IMR-90 (cell line): ENCODE results near the gene KRT6A. TPM values are rescaled to one million over a fixed set of nuclear protein-coding genes. Genes with fewer than 3 reads are reported as not detected.

ENCODE experiments used
- ATAC-seq: fragments of 200-7000 bp; cut with Tn5 transposase; 2 replicates; pipeline ENCODE4 v1.9.1; 2020; ENCODE audit warnings: low read depth, mild to moderate bottlenecking, moderate library complexity
- BruUV-seq: library from RNA; stranded (reverse); fragments of 400-500 nt; replicated peaks from 2 replicates; lab custom pipeline; 2021; lab: Mats Ljungman, UMichigan
- CTCF ChIA-PET: fragments of 300-600 bp; formaldehyde crosslinking; extraction: SDS; loops from one replicate; lab custom pipeline; 2021; ENCODE audit warnings: antibody characterized with exemption; lab: Yijun Ruan, JAX
- POLR2A ChIA-PET: fragments of 300-600 bp; sonication (Branson Sonifier 250); formaldehyde crosslinking; loops from one replicate; lab custom pipeline; 2022; ENCODE audit warnings: antibody characterized with exemption; ENCODE audit not compliant: unreplicated experiment; lab: Charles Lee
- DNase-seq: peaks from one replicate; pipeline ENCODE4 v3.0.0; 2013
- H2AFZ ChIP-seq: replicated peaks from 2 replicates; pipeline ENCODE3; 2013; ENCODE audit warnings: low read length, mild to moderate bottlenecking; ENCODE audit not compliant: poor library complexity
- H2AK5ac ChIP-seq: 2 replicates; pipeline ENCODE4 v1.6.1; 2013; ENCODE audit warnings: low read depth, low read length, inconsistent platforms
- H2AK9ac ChIP-seq: replicated peaks from 2 replicates; pipeline ENCODE3; 2013; ENCODE audit warnings: mild to moderate bottlenecking, low read depth, low read length, moderate library complexity; ENCODE audit not compliant: poor library complexity
- H2BK120ac ChIP-seq: 2 replicates; pipeline ENCODE4 v1.6.1; 2013; ENCODE audit warnings: low read depth, low read length, inconsistent platforms
- H2BK15ac ChIP-seq: 3 replicates; pipeline ENCODE4 v1.6.1; 2013; ENCODE audit warnings: low read depth, low read length, inconsistent platforms
- H2BK20ac ChIP-seq: 2 replicates; pipeline ENCODE4 v1.6.1; 2013; ENCODE audit warnings: low read depth, mild to moderate bottlenecking, inconsistent platforms, low read length, moderate library complexity
- H2BK5ac ChIP-seq: 2 replicates; pipeline ENCODE4 v1.6.1; 2013; ENCODE audit warnings: mild to moderate bottlenecking, low read depth, low read length, inconsistent platforms; ENCODE audit not compliant: poor library complexity, severe bottlenecking
- H3K14ac ChIP-seq: replicated peaks from 2 replicates; pipeline ENCODE4 v1.6.1; 2013; ENCODE audit warnings: low read depth, low read length, inconsistent platforms
- H3K18ac ChIP-seq: 2 replicates; pipeline ENCODE4 v1.6.1; 2013; ENCODE audit warnings: low read depth, low read length, control low read depth
- H3K23ac ChIP-seq: 2 replicates; pipeline ENCODE4 v1.6.1; 2013; ENCODE audit warnings: low read depth, low read length, inconsistent platforms
- H3K27ac ChIP-seq: 2 replicates; pipeline ENCODE4 v1.5.1; 2013; ENCODE audit warnings: mild to moderate bottlenecking, control low read depth, low read length; ENCODE audit not compliant: insufficient read depth
- H3K27me3 ChIP-seq: 2 replicates; pipeline ENCODE4 v1.6.1; 2013; ENCODE audit warnings: low read length; ENCODE audit not compliant: control insufficient read depth, insufficient read depth
- H3K36me3 ChIP-seq: 2 replicates; pipeline ENCODE4 v1.6.1; 2013; ENCODE audit warnings: low read length, mixed read lengths; ENCODE audit not compliant: control insufficient read depth, insufficient read depth
- H3K4ac ChIP-seq: 2 replicates; pipeline ENCODE4 v1.6.1; 2013; ENCODE audit warnings: low read depth, low read length, inconsistent platforms
- H3K4me1 ChIP-seq: 2 replicates; pipeline ENCODE4 v1.6.1; 2013; ENCODE audit warnings: low read length, mixed read lengths; ENCODE audit not compliant: control insufficient read depth, insufficient read depth
- H3K4me2 ChIP-seq: 2 replicates; pipeline ENCODE4 v1.6.1; 2013; ENCODE audit warnings: low read depth, mild to moderate bottlenecking, control low read depth, low read length, moderate library complexity
- H3K4me3 ChIP-seq: 2 replicates; pipeline ENCODE4 v1.5.1; 2013; ENCODE audit warnings: low read depth, mild to moderate bottlenecking, control low read depth, low read length, moderate library complexity; ENCODE audit not compliant: insufficient read depth
- H3K56ac ChIP-seq: 2 replicates; pipeline ENCODE4 v1.6.1; 2013; ENCODE audit warnings: low read length, inconsistent platforms; ENCODE audit not compliant: insufficient read depth; ENCODE audit errors: extremely low read depth
- H3K79me1 ChIP-seq, 2 experiments: 2 replicates each; pipeline ENCODE4 v1.6.1; 2013; ENCODE audit warnings: low read length in 2 of 2, inconsistent platforms in 1 of 2, low read depth in 1 of 2
- H3K9ac ChIP-seq: 2 replicates; pipeline ENCODE4 v1.6.1; 2013; ENCODE audit warnings: low read depth, low read length, control low read depth
- H3K9me1 ChIP-seq: 2 replicates; pipeline ENCODE4 v1.6.1; 2013; ENCODE audit warnings: low read length, inconsistent platforms; ENCODE audit not compliant: insufficient read depth
- H3K9me3 ChIP-seq: 2 replicates; pipeline ENCODE4 v1.6.1; 2013; ENCODE audit warnings: low read length; ENCODE audit not compliant: control insufficient read depth, insufficient read depth
- H4K20me1 ChIP-seq: 2 replicates; pipeline ENCODE4 v1.6.1; 2013; ENCODE audit warnings: low read length, inconsistent platforms; ENCODE audit not compliant: insufficient read depth
- H4K5ac ChIP-seq: 2 replicates; pipeline ENCODE4 v1.6.1; 2013; ENCODE audit warnings: mild to moderate bottlenecking, low read depth, low read length, control low read depth
- H4K8ac ChIP-seq, 2 experiments: 2 replicates each; pipeline ENCODE4 v1.6.1; 2013; ENCODE audit warnings: low read depth in 2 of 2, low read length in 2 of 2, control low read depth in 1 of 2, inconsistent platforms in 1 of 2
- H4K91ac ChIP-seq: 2 replicates; pipeline ENCODE4 v1.6.1; 2013; ENCODE audit warnings: low read depth, low read length, inconsistent platforms; ENCODE audit not compliant: insufficient read depth
- BHLHE40 ChIP-seq: fragments of 150-350 bp; IDR thresholded peaks from 2 replicates; pipeline ENCODE4 v1.6.1; 2016; ENCODE audit warnings: mild to moderate bottlenecking, low read depth, low read length
- FOS ChIP-seq: fragments of 150-350 bp; IDR thresholded peaks from 2 replicates; pipeline ENCODE4 v1.6.1; 2016; ENCODE audit warnings: low read depth, low read length
- MAZ ChIP-seq: IDR thresholded peaks from 2 replicates; pipeline ENCODE4 v1.6.1; 2012; ENCODE audit warnings: low read depth, mild to moderate bottlenecking, low read length, improper control_type of control experiment, moderate library complexity, borderline replicate concordance
- MXI1 ChIP-seq: IDR thresholded peaks from 2 replicates; pipeline ENCODE4 v1.6.1; 2012; ENCODE audit warnings: low read depth, mild to moderate bottlenecking, low read length, moderate library complexity, borderline replicate concordance
- NFE2L2 ChIP-seq: fragments of 150-350 bp; IDR thresholded peaks from 2 replicates; pipeline ENCODE4 v1.6.1; 2016; ENCODE audit warnings: low read depth, mild to moderate bottlenecking, low read length
- POLR2A ChIP-seq: IDR thresholded peaks from 2 replicates; pipeline ENCODE4 v1.6.1; 2012; ENCODE audit warnings: mild to moderate bottlenecking, low read depth, low read length
- USF2 ChIP-seq: fragments of 150-350 bp; IDR thresholded peaks from 2 replicates; pipeline ENCODE4 v1.6.1; 2017; ENCODE audit warnings: mild to moderate bottlenecking, antibody characterized with exemption, low read length, low read depth
- WGBS, 2 experiments: methylation state at CpG; one replicate each; pipeline versions ENCODE4 v1.1.5 to v1.1.7; 2013; ENCODE audit warnings: missing lambda C conversion rate in 2 of 2; ENCODE audit not compliant: insufficient read length in 1 of 2; ENCODE audit errors: extremely low coverage in 2 of 2; 5-methylcytosine and 5-hydroxymethylcytosine counted together
- dilution Hi-C: fragments of 300-500 bp; cut with HindIII; formaldehyde crosslinking; loops from one replicate; pipeline ENCODE4 v1.14.3; 2018; ENCODE audit warnings: low sequenced_read_pairs; ENCODE audit not compliant: unreplicated experiment
- in situ Hi-C: fragments of 300-500 bp; cut with MboI; formaldehyde crosslinking; loops from 3 replicates; pipeline ENCODE4 v1.14.3; 2019; ENCODE audit warnings: low sequenced_read_pairs, inconsistent platforms, mixed read lengths
- intact Hi-C: fragments of 100-400 bp; cut with micrococcal nuclease; formaldehyde crosslinking; loops from 2 replicates; pipeline ENCODE4 v1.10.0; 2022
- polyA plus RNA-seq, 3 experiments: library from polyadenylated mRNA; depleted of rRNA; stranded (reverse); fragments of >200 nt; gene quantifications; 2 replicates each; pipeline ENCODE4 v1.2.3, GENCODE V29; 2012; ENCODE audit warnings: low replicate concordance in 1 of 3
- total RNA-seq: library from RNA; depleted of rRNA; stranded (reverse); fragments of >200 nt; gene quantifications from 2 replicates; pipeline ENCODE4 v1.2.3, GENCODE V29; 2012

The KRT6A gene
- total and polyA plus RNA-seq, 2 of the 4 experiments (the other 2 are of a cell fraction): not detected

GRCh38 chr12:52438305-52439301, 54.5 kb downstream of the KRT6A start (continued):
- no peak for TF ChIP-seq POLR2A
- no peak for TF ChIP-seq BHLHE40

- Histone ChIP-seq H2AK9ac (no peak overlapping the region), H2BK120ac (no peak overlapping the region), H2BK15ac (no peak overlapping the region), H3K27ac (no peak overlapping the region), H2BK20ac (no peak overlapping the region), H3K4me3 (no peak overlapping the region), H3K4me1 (no peaks in the 10 kb centered on the region; the same call in 1 of the 2 replicates), H3K4ac (no peak overlapping the region), H3K79me1 (no peaks in the 10 kb centered on the region), H3K23ac (no peak overlapping the region), H4K20me1 (no peaks in the 10 kb centered on the region), H3K27me3 (peaks cover 4% of the 10 kb centered on the region; the same call in 1 of the 2 replicates), H3K18ac (no peak overlapping the region), H2AFZ (no peak overlapping the region), H3K9ac (no peak overlapping the region), H3K9me3 (no peaks in the 10 kb centered on the region), H4K5ac (no peak overlapping the region), H3K36me3 (no peaks in the 10 kb centered on the region), H3K4me2 (no peak overlapping the region), H3K9me1 (no peaks in the 10 kb centered on the region), H3K14ac (no peak overlapping the region), H3K56ac (no peak overlapping the region), H2AK5ac (no peak overlapping the region), H4K91ac (no peak overlapping the region), H2BK5ac (no peak overlapping the region), H4K8ac (no peak overlapping the region)
- dilution Hi-C loops (no loop called here), intact Hi-C loops (no loop called here), in situ Hi-C loops (no loop called here)
- no peak for ATAC-seq
- ChIA-PET CTCF (no interaction called here), POLR2A (no interaction called here)
- BruUV-seq: no TSS peak
- no peak for DNase-seq
- TF ChIP-seq MXI1 (no peak), MAZ (no peak), NFE2L2 (no peak), POLR2A (no peak), FOS (no peak), USF2 (no peak)
- WGBS, 2 experiments: 60% methylated on average over 1 of the region's 9 CpGs; no CpG with 5 or more reads in 1 of the 2 experiments
These were observed 55.5 kb downstream of the KRT6A start for GRCh38 chr12:52437508-52437907.
